GM18858 (cell line): ENCODE measurements around the gene RAB23.

ENCODE experiments used
- ATAC-seq: cut with Tn5 transposase; IDR thresholded peaks from one replicate; pipeline ENCODE4 v1.9.1; 2021; ENCODE audit not compliant: unreplicated experiment

Gene RAB23

DNA sequence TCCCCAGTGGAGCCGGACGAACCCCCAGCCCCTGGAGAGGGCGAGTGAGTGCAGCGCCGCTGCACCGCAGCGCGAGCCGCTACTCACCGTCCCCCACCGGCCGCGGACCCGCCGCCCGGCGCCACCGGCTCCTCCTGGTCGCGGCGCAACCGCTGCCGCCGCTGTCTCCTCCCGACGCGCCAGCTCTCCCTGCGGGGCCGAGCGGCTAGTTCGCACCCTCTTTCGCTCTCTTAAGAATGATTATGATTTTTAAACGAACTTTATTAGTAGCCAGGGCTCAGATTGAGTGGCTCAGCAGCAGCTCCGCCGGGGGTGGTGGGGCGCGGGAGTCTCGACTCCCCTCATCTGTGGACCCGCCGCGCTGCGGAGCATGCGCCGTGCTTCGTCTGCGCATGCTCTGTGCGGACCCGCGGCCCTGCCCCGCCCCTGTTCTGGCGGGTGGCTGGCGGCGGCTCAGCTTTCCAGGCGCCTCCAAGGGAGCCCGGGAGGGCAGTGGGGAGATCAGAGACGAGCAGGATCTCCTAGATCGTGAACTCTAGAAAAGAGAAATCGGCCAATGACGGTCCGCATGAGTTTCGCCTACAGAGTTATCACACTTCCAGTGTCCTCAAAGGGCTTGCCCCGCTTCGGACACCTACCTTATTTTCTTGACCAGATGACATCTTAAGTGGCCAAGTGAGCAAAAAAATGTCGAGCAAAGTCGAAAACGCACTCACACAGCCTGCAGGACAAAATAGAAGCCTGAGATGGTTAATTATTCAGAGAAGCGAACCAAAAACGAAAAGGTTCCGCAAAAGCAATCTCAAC is at the start of gene RAB23:
TSS of gene RAB23 (minus strand) at position 372 of the 807 bp plus-strand sequence. CDS start 11,927 bp downstream, outside the sequence.
- peak; percentile 75 for ATAC-seq

DNA sequence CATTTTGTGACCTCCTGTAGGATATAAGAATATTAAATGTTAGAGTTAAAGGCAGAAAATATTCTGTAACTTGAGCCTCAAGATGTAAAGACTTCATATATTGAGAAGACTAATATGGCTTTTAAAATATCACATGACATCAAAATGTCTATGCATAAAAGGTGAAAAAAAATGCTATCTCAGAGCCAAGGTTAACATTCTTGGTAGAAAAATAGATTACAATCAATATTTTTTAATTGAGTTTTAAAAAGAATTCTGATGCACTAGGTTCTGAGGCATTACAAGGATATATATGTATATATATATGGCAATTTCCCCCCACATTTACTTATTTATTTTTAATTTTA is 46.2 kb upstream of the RAB23 start:
- no peak for ATAC-seq

DNA sequence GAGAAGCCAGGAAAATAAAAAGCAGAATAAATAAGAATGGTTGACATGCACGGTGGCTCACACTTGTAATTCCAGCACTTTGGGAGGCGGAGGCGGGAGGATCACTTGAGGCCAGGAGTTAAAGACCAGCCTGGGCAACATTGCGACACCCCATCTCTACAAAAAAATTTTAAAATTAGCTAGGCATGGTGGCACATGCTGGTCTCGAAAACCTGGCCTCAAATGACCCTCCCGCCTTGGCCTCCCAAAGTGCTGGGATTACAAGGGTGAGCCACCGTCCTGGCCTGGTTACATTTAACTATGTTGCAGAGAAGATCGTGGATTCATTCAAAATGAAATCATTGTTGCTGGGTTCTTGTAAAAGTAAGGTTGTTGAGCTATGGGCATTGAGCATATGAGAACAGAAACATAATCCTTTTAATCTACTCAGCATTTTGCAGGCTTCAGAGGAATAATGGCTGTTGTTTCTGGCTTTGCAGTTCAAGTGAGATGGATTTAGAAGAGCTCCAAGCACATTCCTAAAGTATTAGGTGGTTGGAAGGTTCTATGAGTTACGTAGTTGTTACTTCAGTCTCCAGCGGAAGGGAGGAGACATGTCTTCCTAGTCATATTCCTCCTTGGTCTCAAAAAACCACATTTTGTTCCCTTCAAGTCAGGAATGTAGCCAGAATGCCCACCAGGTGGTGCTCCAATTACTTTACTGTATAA is 45.6 kb upstream of the RAB23 start:
- no peak for ATAC-seq

DNA sequence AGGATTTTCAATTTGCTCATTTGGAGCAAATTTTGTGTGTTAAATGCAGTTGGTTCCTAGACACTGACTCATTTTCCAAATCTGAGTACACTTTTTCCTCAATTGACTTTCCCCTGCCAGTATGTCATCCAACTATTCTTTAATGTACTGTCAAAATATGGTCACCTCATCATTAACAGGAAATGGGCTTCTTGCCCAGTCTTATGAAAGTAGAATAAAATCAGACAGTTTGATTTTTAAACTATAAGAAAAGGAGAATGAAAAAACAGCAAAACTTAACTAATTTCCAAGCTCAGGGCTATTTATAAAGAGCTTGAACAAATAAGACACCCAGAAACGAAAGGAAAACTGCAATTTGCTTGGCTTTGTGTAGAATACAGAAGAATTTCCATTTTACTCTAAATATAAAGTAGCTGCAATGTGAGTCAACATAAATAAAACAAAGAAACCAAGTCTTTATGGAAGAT is 43.7 kb upstream of the RAB23 start:
- no peak for ATAC-seq

DNA sequence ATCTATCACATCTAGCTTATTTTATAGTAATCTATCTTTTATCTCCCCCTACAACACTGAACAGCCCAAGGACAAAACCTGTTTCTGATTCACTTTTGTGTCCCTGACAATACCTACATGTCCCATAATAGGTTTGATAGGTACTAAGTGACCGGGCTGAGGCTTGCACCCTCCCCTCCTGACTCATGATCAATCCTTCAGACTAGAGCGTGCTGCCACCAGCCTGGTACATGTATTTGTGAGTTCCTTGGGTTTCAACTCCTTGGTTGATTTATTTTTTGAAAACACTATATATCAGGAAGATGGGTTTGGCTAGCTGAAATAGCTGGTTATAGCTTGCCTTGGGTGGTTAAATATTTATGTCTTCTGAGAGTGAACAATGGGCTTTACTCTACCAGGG is 41.6 kb upstream of the RAB23 start:
- ATAC-seq, result no peak

DNA sequence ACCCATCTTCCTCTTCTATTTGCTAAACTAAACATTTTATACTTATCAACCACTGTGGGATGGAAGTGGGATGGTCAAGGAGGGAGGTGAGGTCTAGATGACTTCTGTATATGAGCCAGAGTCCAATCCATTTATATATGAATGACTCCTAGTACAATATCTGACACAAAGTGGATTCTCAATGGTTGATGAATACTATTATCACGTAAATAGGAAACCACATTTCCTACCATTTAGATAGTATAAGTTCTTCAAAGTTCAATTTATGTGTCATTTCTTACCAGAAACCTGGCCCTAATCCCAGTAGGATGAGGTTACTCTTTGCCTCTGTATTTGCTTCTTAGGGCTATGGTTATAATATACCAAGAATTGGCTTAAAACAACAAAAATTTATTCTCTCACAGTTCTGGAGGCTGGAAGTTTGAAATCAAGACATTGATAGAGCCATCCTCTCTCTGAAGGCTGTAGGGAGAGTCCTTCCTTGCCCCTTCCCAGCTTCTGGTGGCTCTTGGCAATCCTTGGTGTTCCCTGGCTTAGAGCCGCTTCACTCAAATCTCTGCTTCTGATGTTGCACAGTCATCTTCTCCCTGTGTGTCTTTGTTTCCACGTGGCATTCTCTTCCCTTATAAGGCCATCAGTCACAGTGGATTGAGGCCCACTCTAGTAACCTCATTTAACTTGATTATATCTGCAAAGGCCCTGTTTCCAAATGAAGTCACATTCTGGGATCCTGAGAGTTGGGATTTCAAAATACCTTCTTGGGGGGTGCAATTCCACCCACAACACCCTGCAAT is 41.0 kb upstream of the RAB23 start:
- no peak for ATAC-seq

DNA sequence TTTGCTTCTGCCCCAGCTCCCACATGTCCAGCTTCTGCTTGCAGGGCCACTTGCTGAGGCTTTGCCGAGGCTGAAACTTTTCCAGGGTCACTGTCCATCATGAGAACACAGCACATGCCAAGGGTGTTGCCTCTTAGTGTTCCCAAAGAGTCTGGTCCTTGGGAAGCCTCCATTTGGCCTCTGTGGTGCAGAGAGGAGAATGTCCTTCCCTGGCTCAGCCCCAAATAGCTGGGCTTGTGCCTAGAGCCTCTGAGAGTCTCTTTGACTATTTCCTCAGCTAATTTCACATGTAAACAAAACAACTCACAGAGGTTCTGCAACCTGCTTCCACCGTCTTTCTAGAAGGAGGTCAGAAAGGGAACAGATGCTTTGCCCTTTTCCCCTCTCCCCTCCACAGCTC is 40.4 kb upstream of the RAB23 start:
- no peak for ATAC-seq

DNA sequence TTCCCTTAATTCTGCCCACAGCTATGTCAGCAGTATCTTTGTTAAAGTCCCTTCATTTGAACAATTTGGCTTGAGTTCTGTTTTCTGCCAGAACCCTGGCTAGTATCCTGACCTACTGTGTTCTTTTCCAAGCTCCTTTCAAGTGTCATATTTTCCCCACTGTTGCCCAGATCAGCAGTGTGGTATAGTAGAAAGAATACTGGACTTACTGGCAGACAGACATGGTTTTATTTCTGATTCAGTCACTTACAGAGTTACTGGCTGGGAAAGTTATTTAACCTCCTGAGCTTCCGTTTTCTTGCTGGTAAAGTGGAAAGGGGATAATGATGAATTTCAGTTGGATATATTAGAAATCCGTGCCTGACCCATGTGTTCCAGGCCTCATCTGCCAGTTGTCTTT is 39.8 kb upstream of the RAB23 start:
- no peak for ATAC-seq

DNA sequence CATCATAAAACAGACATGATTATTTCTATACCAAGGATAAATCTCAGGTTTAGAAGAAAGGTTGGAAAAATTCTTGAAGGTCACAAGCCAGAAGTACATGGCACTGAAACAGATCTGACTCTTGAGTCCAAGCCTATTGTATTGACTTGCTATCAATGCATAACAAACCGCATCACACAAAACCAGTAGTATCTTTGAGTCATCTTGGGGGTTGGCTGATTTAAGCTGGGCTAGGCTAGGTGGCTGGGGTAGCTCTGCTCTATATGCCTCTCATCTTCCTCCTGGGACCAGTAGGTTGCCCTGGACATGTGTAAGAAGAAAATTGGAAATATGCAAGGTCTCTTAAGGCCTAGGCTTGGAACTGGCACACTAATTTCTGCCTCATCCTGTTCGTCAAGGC is 37.0 kb upstream of the RAB23 start:
- ATAC-seq, result no peak

DNA sequence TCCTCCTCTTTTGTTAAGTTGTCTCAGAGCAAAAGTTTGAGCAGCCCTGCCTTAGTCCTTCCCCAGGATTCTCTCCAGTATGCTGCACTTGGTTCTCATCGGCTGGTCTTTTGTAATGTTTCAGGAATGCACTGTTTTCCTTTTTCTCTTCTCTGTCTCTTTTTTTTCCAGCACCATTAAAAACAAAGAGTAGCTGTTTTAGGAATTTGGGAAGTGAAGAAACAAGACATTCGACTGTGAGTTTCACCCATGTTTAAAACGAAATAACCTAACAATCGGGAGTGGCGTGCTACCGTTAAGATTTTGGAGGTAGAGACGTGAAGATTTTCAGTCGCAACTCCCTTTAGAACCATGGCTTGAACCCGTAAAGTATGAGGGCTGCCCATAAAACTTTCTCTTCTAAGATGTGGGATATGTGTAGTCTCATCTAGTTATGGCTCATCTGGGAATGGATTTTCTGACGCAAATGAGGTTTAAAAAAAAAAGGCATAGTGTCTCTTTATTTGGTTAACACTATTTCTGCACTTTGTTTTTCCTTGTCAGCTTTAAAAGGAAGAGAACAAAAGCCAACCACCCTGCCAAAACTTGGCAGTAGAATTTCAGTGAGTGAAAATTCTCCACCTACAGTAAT is 35.9 kb upstream of the RAB23 start:
- no peak for ATAC-seq

DNA sequence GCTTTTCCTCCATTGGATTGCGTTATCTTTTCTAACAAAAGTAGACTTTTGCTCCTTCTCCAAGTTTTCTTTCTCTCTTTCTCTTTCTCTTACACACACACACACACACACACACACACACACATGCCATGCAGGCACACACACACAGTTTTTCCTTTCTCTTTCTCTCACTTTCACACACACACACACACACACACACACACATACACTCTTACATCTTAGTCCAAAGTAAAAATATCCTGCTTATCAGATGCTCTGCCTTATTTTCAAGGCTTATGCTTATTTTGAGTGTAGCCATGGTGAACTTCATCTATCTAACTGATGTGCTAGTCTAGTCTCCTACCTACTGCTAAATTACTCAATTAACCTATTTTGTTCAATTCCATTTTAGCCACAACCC is 34.4 kb upstream of the RAB23 start:
- no peak for ATAC-seq

DNA sequence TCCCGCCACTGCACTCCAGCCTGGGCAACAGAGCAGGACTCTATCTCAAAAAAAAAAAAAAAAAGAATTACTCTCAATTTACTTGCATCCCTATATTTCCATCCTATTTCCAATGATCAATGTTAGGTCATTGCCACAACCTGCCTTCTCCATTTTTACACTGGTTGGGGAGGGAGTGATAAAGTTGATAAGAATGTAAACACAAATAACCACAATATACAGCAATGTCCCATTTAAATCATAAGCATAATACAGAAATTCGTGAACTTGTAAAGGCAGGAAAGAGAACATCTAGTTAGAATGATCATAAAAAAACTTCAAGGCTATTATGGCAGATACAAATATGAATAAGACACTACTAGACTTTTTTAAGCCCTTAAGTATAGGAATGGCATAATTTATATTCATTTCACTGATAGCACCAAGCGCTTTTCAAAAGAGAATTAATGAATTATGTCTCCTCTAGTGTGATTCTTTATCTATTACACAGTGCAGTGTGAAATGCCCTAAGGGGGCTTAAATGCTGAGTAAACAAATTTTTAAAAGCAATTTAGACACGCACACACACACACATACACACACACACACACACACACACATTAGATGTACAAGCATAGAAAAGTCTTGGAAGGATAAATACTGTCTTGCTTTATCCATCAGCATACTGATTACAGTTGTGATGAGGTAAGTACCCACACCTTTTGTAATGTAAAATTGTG is 33.5 kb upstream of the RAB23 start:
- ATAC-seq, result no peak

DNA sequence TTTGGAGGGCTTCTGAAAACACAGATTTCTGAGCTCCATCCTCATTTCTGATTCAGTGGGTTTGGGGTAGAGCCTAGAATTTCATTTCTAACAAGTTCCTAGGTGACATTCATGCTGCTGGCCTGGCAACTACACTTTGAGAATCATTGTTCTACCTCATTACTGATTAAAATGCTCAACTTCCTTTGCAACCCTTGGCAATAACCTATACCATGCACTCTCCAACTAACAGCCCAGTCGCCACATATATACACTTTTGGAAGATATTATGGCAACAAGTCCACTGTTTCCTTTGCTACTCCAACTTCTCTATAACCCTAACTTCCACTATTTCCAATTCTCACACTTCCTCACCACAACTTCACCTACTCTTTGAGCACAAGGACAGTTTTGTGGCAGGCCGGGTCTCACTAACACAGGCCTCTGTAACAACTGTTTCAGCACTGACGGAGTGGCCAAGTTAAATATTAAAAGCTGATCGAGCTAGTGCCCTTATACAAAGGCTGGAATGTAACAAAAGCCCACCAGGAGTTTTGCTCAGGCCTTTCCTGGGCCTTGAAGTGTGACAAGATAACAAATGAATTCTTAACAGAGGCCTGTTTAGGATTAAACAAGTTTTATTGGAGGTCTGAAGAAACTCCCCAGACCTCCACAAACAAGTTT is 32.1 kb upstream of the RAB23 start:
- no peak for ATAC-seq

DNA sequence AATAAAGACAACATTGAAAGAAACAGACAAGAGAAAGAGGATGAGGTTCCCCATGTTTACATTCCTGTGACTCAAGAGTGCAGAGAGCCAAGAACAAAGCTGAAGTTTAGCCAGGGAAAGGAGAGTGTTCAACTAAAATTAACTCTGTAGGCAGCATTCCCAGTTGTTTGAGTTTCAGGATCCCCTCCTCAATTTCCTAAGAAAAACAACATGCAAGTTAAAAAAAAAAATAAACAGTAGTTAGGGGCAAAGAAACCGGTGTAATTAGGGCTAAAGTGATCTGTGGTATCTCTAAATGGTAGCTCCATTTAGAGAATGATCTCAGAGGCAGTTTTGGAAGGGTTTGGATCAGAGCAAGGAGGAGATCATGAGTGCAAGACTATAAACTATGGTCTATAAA is 30.9 kb upstream of the RAB23 start:
- no peak for ATAC-seq

DNA sequence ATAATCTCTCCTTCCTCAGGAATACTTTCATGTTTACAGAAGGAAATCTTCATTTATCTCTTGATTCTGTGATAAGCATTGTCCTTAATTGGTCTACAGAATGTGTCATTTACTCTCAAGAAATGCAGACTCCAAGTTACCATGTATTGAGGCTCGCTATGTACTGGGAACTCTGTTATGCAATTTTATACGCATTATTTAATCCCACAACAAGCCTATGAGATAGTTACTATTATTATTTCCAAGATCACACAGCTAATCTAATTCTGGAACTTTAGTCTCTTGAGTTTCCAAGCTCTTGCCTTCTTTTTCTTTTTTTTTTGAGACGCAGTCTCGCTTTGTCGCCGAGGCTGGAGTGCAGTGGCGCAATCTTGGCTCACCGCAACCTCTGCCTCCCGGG is 30.0 kb upstream of the RAB23 start:
- ATAC-seq, result no peak

DNA sequence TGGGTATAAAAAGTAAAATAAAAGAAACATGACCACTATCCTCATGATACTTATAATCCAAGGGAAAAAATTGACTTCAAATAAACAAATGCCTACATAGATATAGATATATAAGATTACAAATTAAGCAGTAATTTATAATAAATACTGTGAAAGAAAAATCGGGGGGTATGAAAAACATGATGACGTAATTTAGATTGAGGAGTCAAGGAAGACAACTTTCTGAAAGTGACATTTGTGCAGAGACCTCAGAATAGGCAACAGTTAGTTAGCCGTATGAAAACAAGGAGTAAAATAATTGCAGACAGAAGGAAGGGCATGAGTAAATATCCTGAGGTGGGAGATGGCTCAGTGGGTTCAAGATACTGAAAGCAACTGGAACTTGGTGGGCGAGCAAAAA is 28.2 kb upstream of the RAB23 start:
- ATAC-seq, result no peak

DNA sequence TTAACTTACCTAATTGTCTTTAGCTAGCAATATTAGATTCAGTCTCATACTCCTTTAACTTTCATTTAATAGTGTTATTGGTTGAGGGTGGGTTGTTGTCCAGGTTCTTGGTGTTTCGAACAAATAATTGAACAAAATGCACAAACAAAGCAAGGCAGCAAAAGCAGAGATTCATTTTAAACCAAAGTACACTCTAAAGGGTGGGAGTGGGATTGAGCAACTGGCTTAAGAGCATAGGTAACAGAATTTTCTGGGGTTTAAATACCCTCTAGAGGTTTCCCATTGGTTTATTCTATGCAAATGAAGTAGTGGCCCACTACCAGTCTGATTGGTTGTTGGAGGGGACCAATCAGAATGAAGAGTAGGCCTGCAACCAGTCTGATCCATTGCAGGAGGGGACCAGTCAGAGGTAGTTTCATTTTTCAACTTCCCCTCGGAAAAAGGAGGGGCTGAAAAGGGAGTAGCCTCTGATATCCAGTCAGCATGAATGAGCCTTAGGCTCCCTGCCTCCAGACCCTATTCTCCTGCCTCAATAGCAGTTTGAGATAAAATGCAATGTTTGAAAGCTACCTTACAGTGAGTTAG is 26.3 kb upstream of the RAB23 start:
- no peak for ATAC-seq

DNA sequence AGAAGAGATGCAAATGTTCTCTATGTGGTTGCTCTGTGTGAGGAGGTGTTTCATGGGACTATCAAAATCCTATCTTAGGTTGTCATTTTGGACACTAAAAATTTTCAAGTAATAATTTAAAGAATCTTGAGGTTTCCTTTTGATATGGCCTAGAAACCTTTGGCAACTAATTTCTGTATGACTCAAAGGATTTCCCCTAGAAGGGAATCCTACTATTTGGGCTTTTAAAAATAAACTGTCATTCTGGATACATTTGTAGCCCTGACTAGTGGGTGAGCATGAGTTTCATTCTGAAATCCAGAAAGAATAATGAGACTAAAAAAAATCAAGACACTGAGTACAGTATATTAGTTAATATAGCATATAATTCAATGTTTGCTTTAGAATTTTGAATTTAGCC is 25.5 kb upstream of the RAB23 start:
- no peak for ATAC-seq

DNA sequence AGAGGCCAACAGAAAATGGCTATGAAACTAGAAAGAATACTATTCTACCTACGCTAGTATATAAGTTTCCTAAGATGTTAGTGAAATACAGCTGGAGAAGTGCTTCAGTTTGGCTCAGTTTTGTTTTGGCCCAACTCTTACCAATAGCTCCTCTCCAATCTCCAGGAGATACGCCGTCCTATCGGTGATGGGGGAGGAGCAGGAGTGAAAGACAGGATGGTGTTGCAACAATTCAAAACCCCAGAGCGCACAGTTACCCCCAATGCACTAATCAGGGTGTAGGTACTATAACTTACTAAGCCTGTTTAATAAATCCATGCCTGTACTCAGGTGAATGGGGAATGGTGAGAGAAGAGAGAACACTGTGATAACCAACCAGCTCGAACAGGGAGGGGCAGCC is 24.2 kb upstream of the RAB23 start:
- no peak for ATAC-seq

DNA sequence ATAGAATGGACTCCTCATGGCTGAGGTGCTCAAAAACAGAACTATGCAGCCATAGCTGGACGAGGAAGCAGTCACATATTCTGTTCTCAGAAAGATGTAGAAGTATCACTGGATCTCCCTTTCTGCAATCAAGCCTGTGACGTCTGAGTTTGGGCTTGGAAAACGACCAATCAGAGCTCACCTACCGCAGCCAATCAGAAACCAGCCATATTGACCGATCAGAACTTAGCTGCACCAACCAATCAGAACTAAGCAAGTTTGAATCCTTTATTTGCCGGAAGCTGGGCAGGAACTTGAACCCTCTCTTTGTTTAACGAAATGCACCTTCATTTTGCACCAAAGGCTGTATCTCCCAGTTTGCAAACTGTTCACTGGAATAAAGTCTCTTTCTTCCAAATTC is 21.8 kb upstream of the RAB23 start:
- ATAC-seq, result no peak
